T-helper 2 cell treated with Interferon-gamma antibody and Interleukin-4, amounts not matched to agents 5 μg/mL and 100 μg/mL, for 36 hours (primary cell): ENCODE results near the gene TPPP.

Experiments
- DNase-seq: peaks from one replicate; pipeline ENCODE4 v3.0.0; 2021; ENCODE audit warnings: low spot score
- H3K27ac Mint-ChIP-seq: one replicate; pipeline ENCODE4 v1.8.0; 2021; ENCODE audit warnings: mild to moderate bottlenecking, mixed read lengths
- H3K27me3 Mint-ChIP-seq: one replicate; pipeline ENCODE4 v1.8.0; 2021; ENCODE audit warnings: low read depth, mixed read lengths
- H3K36me3 Mint-ChIP-seq: one replicate; pipeline ENCODE4 v1.8.0; 2021; ENCODE audit warnings: low read depth, mixed read lengths
- H3K4me1 Mint-ChIP-seq: one replicate; pipeline ENCODE4 v1.8.0; 2021; ENCODE audit warnings: low read depth, mixed read lengths
- H3K4me3 Mint-ChIP-seq: one replicate; pipeline ENCODE4 v1.8.0; 2022; ENCODE audit warnings: mild to moderate bottlenecking, moderate library complexity, mixed read lengths
- H3K9me3 Mint-ChIP-seq: one replicate; pipeline ENCODE4 v1.8.0; 2021; ENCODE audit warnings: mixed read lengths

TPPP gene

GRCh38 chr5:658103-658502 is 35.0 kb downstream of the TPPP start:
- no peak for DNase-seq
- Mint-ChIP-seq H3K4me1 (peaks cover 2% of the 10 kb centered on the region), H3K9me3 (no peaks in the 10 kb centered on the region), H3K4me3 (no peak overlapping the region), H3K27ac (no peak overlapping the region), H3K27me3 (no peaks in the 10 kb centered on the region), H3K36me3 (peaks cover 38% of the 10 kb centered on the region)

GRCh38 chr5:657570-657969 is 35.6 kb downstream of the TPPP start:
- H3K27me3 Mint-ChIP-seq: no peaks in the 10 kb centered on the region
- H3K4me1 Mint-ChIP-seq: peaks cover 2% of the 10 kb centered on the region
- H3K9me3 Mint-ChIP-seq: no peaks in the 10 kb centered on the region
- H3K27ac Mint-ChIP-seq: no peak overlapping the region
- DNase-seq: no peak
- H3K4me3 Mint-ChIP-seq: no peak overlapping the region
- H3K36me3 Mint-ChIP-seq: peaks cover 40% of the 10 kb centered on the region

- Mint-ChIP-seq H3K36me3 (peaks cover 35% of the 10 kb centered on the region), H3K9me3 (no peaks in the 10 kb centered on the region), H3K27me3 (no peaks in the 10 kb centered on the region), H3K4me1 (peaks cover 2% of the 10 kb centered on the region), H3K4me3 (no peak overlapping the region), H3K27ac (no peak overlapping the region)
- no peak for DNase-seq
Measured at GRCh38 chr5:655406-655805, 37.7 kb downstream of the TPPP start.

GRCh38 chr5:654071-654778 is 38.9 kb downstream of the TPPP start:
- Mint-ChIP-seq H3K4me1 (no peaks in the 10 kb centered on the region), H3K27ac (peak overlapping the region; percentile 17), H3K36me3 (peaks cover 27% of the 10 kb centered on the region), H3K27me3 (no peaks in the 10 kb centered on the region), H3K9me3 (no peaks in the 10 kb centered on the region), H3K4me3 (no peak overlapping the region)
- no peak for DNase-seq

- Mint-ChIP-seq H3K9me3 (no peaks in the 10 kb centered on the region), H3K36me3 (peaks cover 18% of the 10 kb centered on the region), H3K27me3 (no peaks in the 10 kb centered on the region), H3K4me1 (no peaks in the 10 kb centered on the region), H3K4me3 (no peak overlapping the region), H3K27ac (no peak overlapping the region)
- no peak for DNase-seq
Measured at GRCh38 chr5:652773-653350, 40.3 kb downstream of the TPPP start.

GRCh38 chr5:652023-652515 is 41.1 kb downstream of the TPPP start:
- no peak for DNase-seq
- H3K27ac Mint-ChIP-seq: no peak overlapping the region

GRCh38 chr5:651296-652022 is 41.7 kb downstream of the TPPP start:
- H3K27ac Mint-ChIP-seq: no peak overlapping the region
- no peak overlapping the region for H3K4me3 Mint-ChIP-seq
- H3K27me3 Mint-ChIP-seq: no peaks in the 10 kb centered on the region
- DNase-seq: no peak
- H3K4me1 Mint-ChIP-seq: no peaks in the 10 kb centered on the region
- no peaks in the 10 kb centered on the region for H3K9me3 Mint-ChIP-seq
- peaks cover 17% of the 10 kb centered on the region for H3K36me3 Mint-ChIP-seq

More at GRCh38 chr5:652023-652515, 41.1 kb downstream of the TPPP start:
- H3K4me1 Mint-ChIP-seq: no peaks in the 10 kb centered on the region
- H3K27me3 Mint-ChIP-seq: no peaks in the 10 kb centered on the region
- no peaks in the 10 kb centered on the region for H3K9me3 Mint-ChIP-seq
- peaks cover 15% of the 10 kb centered on the region for H3K36me3 Mint-ChIP-seq
- H3K4me3 Mint-ChIP-seq: no peak overlapping the region

GRCh38 chr5:647727-648126 is 45.4 kb downstream of the TPPP start:
- no peak for DNase-seq
- no peak overlapping the region for H3K4me3 Mint-ChIP-seq
- peaks cover 26% of the 10 kb centered on the region for H3K36me3 Mint-ChIP-seq
- no peak overlapping the region for H3K27ac Mint-ChIP-seq
- H3K9me3 Mint-ChIP-seq: no peaks in the 10 kb centered on the region
- no peaks in the 10 kb centered on the region for H3K27me3 Mint-ChIP-seq
- H3K4me1 Mint-ChIP-seq: peaks cover 5% of the 10 kb centered on the region

- Mint-ChIP-seq H3K4me3 (no peak overlapping the region), H3K4me1 (peaks cover 5% of the 10 kb centered on the region), H3K9me3 (no peaks in the 10 kb centered on the region), H3K27ac (no peak overlapping the region), H3K27me3 (no peaks in the 10 kb centered on the region), H3K36me3 (peaks cover 23% of the 10 kb centered on the region)
- no peak for DNase-seq
Measured at GRCh38 chr5:647311-647710, 45.8 kb downstream of the TPPP start.

- Mint-ChIP-seq H3K27ac (no peak overlapping the region), H3K27me3 (no peaks in the 10 kb centered on the region), H3K4me1 (peaks cover 5% of the 10 kb centered on the region), H3K9me3 (no peaks in the 10 kb centered on the region), H3K36me3 (peaks cover 23% of the 10 kb centered on the region), H3K4me3 (no peak overlapping the region)
- DNase-seq: no peak
Measured at GRCh38 chr5:646396-647201, 46.6 kb downstream of the TPPP start.

GRCh38 chr5:645421-645820 is 47.7 kb downstream of the TPPP start:
- H3K4me3 Mint-ChIP-seq: no peak overlapping the region
- H3K36me3 Mint-ChIP-seq: peaks cover 23% of the 10 kb centered on the region
- no peaks in the 10 kb centered on the region for H3K9me3 Mint-ChIP-seq
- no peak overlapping the region for H3K27ac Mint-ChIP-seq
- peaks cover 5% of the 10 kb centered on the region for H3K4me1 Mint-ChIP-seq
- no peak for DNase-seq
- H3K27me3 Mint-ChIP-seq: no peaks in the 10 kb centered on the region

- Mint-ChIP-seq H3K27me3 (no peaks in the 10 kb centered on the region), H3K4me3 (no peak overlapping the region), H3K27ac (no peak overlapping the region), H3K9me3 (no peaks in the 10 kb centered on the region), H3K36me3 (peaks cover 23% of the 10 kb centered on the region), H3K4me1 (peaks cover 5% of the 10 kb centered on the region)
- no peak for DNase-seq
Measured at GRCh38 chr5:644971-645370, 48.2 kb downstream of the TPPP start.

GRCh38 chr5:644509-644908 is 48.6 kb downstream of the TPPP start:
- Mint-ChIP-seq H3K9me3 (no peaks in the 10 kb centered on the region), H3K27ac (no peak overlapping the region), H3K27me3 (no peaks in the 10 kb centered on the region), H3K4me1 (peaks cover 5% of the 10 kb centered on the region), H3K4me3 (no peak overlapping the region), H3K36me3 (peaks cover 23% of the 10 kb centered on the region)
- DNase-seq: no peak
